CD4-positive, alpha-beta T cell treated with Interleukin-4 for 4 hours (primary cell): Measurements from ENCODE around the gene SLC25A1.
"Not testable (repeated sequence)": the region's sequence is repeated elsewhere in the genome, so short reads cannot be mapped to it uniquely, and the experiment has no call there.

Experiments
- DNase-seq: peaks from one replicate; pipeline ENCODE4 v3.0.0-alpha.2; 2020

SLC25A1 gene

GRCh38 chr22:19179497-19180048 lies 1.0 kb upstream of the SLC25A1 start:
- DNase-seq: peak; percentile 55

GRCh38 chr22:19178065-19178656 lies 375 bp downstream of the SLC25A1 start:
- DNase-seq: peak; percentile 32

GRCh38 chr22:19177164-19178064 lies 1.1 kb downstream of the SLC25A1 start:
- no peak for DNase-seq

GRCh38 chr22:19176732-19177131 lies 1.8 kb downstream of the SLC25A1 start:
- no peak for DNase-seq

- no peak for DNase-seq
These were observed 2.3 kb downstream of the SLC25A1 start for GRCh38 chr22:19176175-19176643.

GRCh38 chr22:19175602-19176174 lies 2.8 kb downstream of the SLC25A1 start:
- DNase-seq: no peak

GRCh38 chr22:19175026-19175601 lies 3.4 kb downstream of the SLC25A1 start:
- DNase-seq: no peak

- no peak for DNase-seq
These were observed 4.2 kb downstream of the SLC25A1 start for GRCh38 chr22:19174106-19175025.

GRCh38 chr22:19173047-19174035 lies 5.2 kb downstream of the SLC25A1 start:
- no peak for DNase-seq

- no peak for DNase-seq
These were observed 6.1 kb downstream of the SLC25A1 start for GRCh38 chr22:19172213-19173046.

GRCh38 chr22:19169947-19170318 lies 8.6 kb downstream of the SLC25A1 start:
- DNase-seq: no peak

- DNase-seq: no peak
These were observed 9.3 kb downstream of the SLC25A1 start for GRCh38 chr22:19169002-19169946.

- DNase-seq: no peak
These were observed 10.2 kb downstream of the SLC25A1 start for GRCh38 chr22:19168088-19168890.

- no peak for DNase-seq
These were observed 11.2 kb downstream of the SLC25A1 start for GRCh38 chr22:19167106-19167869.

GRCh38 chr22:19166421-19166820 lies 12.1 kb downstream of the SLC25A1 start:
- no peak for DNase-seq

- no peak for DNase-seq
These were observed 14.1 kb downstream of the SLC25A1 start for GRCh38 chr22:19164425-19164824.

- not testable (repeated sequence) for DNase-seq
These were observed 19.9 kb downstream of the SLC25A1 start for GRCh38 chr22:19158649-19159048.
